ENCODE results near the gene CPEB2.

The CPEB2 gene

GRCh38 chr4:15003401-15003890, 1.2 kb downstream of the CPEB2 start:
- peak; percentile 55 for DNase-seq
- peak overlapping the region; percentile 89 to 98 for H3K4me3 Mint-ChIP-seq
- peak; percentile 24 to 26 for ATAC-seq (replicated peaks)
- no peaks in the 10 kb centered on the region for H3K27me3 Mint-ChIP-seq
- H3K36me3 Mint-ChIP-seq = peaks cover 7 to 9% of the 10 kb centered on the region in 2 donors
- H3K9me3 Mint-ChIP-seq = no peaks in the 10 kb centered on the region
- H3K27ac Mint-ChIP-seq = peak overlapping the region; percentile 93
- H3K4me1 Mint-ChIP-seq = peaks cover 7 to 13% of the 10 kb centered on the region in 2 donors

- Mint-ChIP-seq H3K36me3 (peaks cover 4 to 9% of the 10 kb centered on the region in 2 donors), H3K9me3 (no peaks in the 10 kb centered on the region), H3K27me3 (no peaks in the 10 kb centered on the region), H3K4me3 (peak overlapping the region; percentile 85 to 98), H3K27ac (peak overlapping the region; percentile 89), H3K4me1 (peaks cover 7 to 13% of the 10 kb centered on the region in 2 donors)
- DNase-seq = peak; percentile 38
- peak; percentile 3 to 6 for ATAC-seq (replicated peaks)
Observed at GRCh38 chr4:15003891-15004738, 1.8 kb downstream of the CPEB2 start.

- peak overlapping the region; percentile 85 to 98 for H3K4me3 Mint-ChIP-seq
- peaks cover 6 to 9% of the 10 kb centered on the region in 2 donors for H3K36me3 Mint-ChIP-seq
- ATAC-seq (replicated peaks) = no peak
- peak; percentile 21 for DNase-seq
- H3K27me3 Mint-ChIP-seq = no peaks in the 10 kb centered on the region
- H3K27ac Mint-ChIP-seq = peak overlapping the region; percentile 88
- H3K9me3 Mint-ChIP-seq = no peaks in the 10 kb centered on the region
- peaks cover 7 to 13% of the 10 kb centered on the region in 2 donors for H3K4me1 Mint-ChIP-seq
Observed at GRCh38 chr4:15004739-15005301, 2.5 kb downstream of the CPEB2 start.

DNA sequence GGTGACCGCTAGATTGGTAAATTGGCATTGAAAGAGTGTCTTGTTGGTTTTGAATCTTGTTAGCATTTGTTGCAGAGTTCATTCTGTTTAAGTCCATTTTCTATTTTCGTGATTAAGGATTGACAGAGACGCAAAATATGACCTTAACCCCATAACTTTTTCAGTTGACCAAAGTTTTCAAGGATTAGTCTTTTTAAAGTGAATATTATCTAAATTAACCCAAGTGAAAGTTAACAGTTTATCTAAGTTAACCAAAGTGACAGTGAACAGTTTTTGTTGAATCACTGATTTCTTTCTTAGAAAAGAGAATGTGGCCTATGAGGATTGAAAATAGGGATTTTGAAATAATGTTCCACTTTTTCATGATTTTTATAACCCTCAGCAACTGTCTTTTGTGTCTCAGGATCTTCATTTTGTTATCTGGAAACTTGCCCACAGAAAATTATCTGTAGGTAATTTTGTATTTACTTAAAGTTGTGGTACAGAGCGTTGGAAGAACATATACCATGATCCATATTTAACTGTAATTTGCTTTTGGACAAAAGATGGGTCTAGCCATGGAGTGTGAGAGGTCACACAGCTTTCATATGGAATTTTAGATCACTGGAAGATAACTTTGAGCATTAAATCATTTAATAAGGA, 3.3 kb downstream of the CPEB2 start:
- H3K9me3 Mint-ChIP-seq = no peaks in the 10 kb centered on the region
- H3K27me3 Mint-ChIP-seq = no peaks in the 10 kb centered on the region
- DNase-seq = no peak
- peak overlapping the region; percentile 88 for H3K27ac Mint-ChIP-seq
- ATAC-seq (replicated peaks) = no peak
- peak overlapping the region; percentile 85 to 98 for H3K4me3 Mint-ChIP-seq
- peaks cover 9 to 11% of the 10 kb centered on the region in 2 donors for H3K36me3 Mint-ChIP-seq
- H3K4me1 Mint-ChIP-seq = peaks cover 7 to 13% of the 10 kb centered on the region in 2 donors

DNA sequence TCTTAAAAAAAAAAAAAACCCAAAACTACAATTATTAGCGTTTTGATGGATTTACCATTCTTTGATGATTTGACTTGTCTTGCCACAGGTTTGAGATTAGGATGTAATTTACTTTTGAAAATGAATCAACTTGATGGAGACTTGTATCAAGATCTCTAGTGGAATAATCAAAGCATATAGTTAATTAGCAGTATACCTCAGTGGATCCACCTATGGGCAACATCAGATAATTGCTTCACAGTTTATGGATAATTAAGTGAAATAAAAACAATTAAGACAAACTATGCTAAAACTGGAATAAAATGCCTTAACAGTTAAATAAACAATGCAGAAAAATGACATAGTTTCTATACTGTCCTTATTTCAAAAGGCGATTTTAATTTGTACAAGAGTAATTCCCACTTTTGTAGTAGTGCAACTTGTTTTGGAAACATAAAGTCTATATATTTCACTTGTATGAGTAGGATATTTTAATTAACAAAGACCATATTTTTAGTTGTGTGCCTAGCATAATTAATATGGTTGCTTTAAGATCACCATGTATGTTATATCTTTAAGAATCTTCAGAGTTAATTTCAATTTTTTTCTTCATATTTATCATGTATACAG, 4.2 kb downstream of the CPEB2 start:
- H3K4me3 Mint-ChIP-seq = peak overlapping the region; percentile 28 to 36
- DNase-seq = no peak
- H3K4me1 Mint-ChIP-seq = peaks cover 6 to 13% of the 10 kb centered on the region in 2 donors
- H3K27me3 Mint-ChIP-seq = no peaks in the 10 kb centered on the region
- H3K36me3 Mint-ChIP-seq = peaks cover 9 to 11% of the 10 kb centered on the region in 2 donors
- no peak overlapping the region for H3K27ac Mint-ChIP-seq
- H3K9me3 Mint-ChIP-seq = no peaks in the 10 kb centered on the region
- no peak for ATAC-seq (replicated peaks)

GRCh38 chr4:15007201-15007600, 4.9 kb downstream of the CPEB2 start:
- Mint-ChIP-seq H3K27ac (no peak overlapping the region), H3K27me3 (no peaks in the 10 kb centered on the region), H3K4me1 (peaks cover 6 to 13% of the 10 kb centered on the region in 2 donors), H3K36me3 (peaks cover 11 to 12% of the 10 kb centered on the region in 2 donors), H3K4me3 (no peak overlapping the region), H3K9me3 (no peaks in the 10 kb centered on the region)
- ATAC-seq (replicated peaks) = no peak
- DNase-seq = no peak

DNA sequence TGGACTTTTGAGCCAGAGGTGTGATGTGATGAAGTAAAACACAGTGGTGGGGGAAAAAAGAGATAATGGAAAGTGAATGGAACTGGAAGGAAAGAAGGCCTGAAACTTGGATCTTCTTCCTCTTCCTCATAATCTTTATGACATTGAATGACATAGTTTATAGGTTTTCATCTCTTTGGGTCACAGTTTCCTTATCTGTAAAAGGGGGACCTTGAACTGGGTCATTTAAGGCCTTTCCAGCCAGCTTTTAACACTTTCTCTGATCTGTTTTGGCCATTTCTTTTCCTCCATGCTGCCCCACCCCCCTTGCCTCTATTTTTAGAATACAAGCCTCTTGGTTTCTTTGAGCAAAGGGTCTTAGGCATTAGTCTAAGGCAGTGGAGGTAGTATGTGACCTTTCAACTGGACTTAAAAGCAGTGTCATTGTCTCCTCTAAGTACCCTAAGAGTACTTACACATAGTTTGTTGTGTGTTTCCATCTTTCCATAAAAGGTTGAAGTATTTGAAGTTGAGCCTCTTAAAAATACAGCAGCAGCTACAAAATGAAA, 7.8 kb downstream of the CPEB2 start:
- ATAC-seq (replicated peaks) = no peak

GRCh38 chr4:15011166-15011565, 8.9 kb downstream of the CPEB2 start:
- H3K4me1 Mint-ChIP-seq = peaks cover 3 to 6% of the 10 kb centered on the region in 2 donors

More for the DNA sequence above, 7.8 kb downstream of the CPEB2 start:
- Mint-ChIP-seq H3K27ac (no peak overlapping the region), H3K9me3 (no peaks in the 10 kb centered on the region), H3K36me3 (peaks cover 11 to 12% of the 10 kb centered on the region in 2 donors), H3K27me3 (no peaks in the 10 kb centered on the region), H3K4me1 (peaks cover 6 to 17% of the 10 kb centered on the region in 2 donors), H3K4me3 (no peak overlapping the region)
- no peak for DNase-seq

DNA sequence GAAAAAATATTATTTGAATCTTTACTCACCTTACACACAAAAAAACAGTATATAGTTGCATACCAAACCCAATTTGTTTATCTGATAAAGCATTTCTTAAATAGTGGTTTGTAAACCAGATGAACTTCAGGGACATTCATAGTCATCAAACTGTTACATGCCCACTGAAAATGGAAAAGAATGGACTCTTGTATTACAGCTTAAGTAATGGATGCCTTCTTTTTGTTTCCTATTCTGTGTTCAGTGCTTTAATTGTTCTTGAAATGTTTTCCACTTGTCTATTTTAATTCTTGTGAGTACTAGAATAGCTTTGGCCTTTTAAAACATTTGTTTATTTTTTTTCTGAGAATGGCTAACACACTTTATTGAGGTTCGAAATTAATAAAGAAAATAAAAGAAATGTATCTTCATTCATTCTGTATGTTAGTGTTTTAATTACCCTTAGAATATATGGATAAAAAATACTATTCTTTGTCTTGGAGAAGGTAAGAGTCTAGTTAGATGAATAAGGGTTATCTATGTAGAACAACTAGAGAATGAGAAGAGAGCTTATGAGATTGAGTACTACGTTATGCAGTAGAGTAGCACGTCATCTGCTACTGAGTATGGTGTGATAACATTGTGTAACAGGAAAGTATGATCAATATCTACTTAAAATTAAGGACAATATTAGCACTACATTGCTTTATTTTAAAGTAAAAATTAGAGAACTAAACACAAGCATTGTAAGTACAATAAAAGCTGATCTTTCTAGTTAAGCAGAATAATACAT, 9.9 kb downstream of the CPEB2 start:
- Mint-ChIP-seq H3K4me3 (no peak overlapping the region), H3K36me3 (peaks cover 11% of the 10 kb centered on the region in 2 donors), H3K9me3 (no peaks in the 10 kb centered on the region), H3K27ac (no peak overlapping the region), H3K4me1 (peaks cover 2 to 6% of the 10 kb centered on the region in 2 donors), H3K27me3 (no peaks in the 10 kb centered on the region)
- ATAC-seq (replicated peaks) (no peak), DNase-seq (no peak)

More at GRCh38 chr4:15011166-15011565, 8.9 kb downstream of the CPEB2 start:
- Mint-ChIP-seq H3K9me3 (no peaks in the 10 kb centered on the region), H3K4me3 (no peak overlapping the region), H3K27me3 (no peaks in the 10 kb centered on the region), H3K27ac (no peak overlapping the region), H3K36me3 (peaks cover 11 to 12% of the 10 kb centered on the region in 2 donors)
- DNase-seq (no peak), ATAC-seq (replicated peaks) (no peak)

DNA sequence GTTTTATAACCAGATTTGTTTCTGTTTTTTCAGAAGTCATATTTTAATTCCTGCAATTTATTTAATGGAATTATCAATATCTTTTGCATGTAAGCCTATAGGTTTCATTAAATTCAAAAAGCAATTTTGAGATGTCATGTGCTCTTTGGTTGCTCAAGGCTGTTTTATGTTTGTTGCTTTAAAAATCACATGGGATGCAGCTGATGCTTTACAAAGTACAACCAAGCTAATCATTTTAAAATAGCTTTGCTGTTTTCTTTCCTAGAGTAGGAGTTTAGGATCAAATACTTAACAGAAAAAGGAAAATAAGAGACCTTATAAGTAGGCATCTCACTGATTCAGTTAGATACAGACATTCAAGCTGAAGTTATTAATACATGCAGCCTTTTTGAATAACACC, 11.3 kb downstream of the CPEB2 start:
- no peak for DNase-seq
- Mint-ChIP-seq H3K9me3 (no peaks in the 10 kb centered on the region), H3K4me1 (peaks cover 0 to 6% of the 10 kb centered on the region in 2 donors), H3K4me3 (no peak overlapping the region), H3K27ac (no peak overlapping the region), H3K27me3 (no peaks in the 10 kb centered on the region), H3K36me3 (peaks cover 5 to 13% of the 10 kb centered on the region in 2 donors)
- no peak for ATAC-seq (replicated peaks)

GRCh38 chr4:15015170-15015569, 12.9 kb downstream of the CPEB2 start:
- ATAC-seq (replicated peaks) = no peak
- no peak overlapping the region for H3K27ac Mint-ChIP-seq
- H3K4me3 Mint-ChIP-seq = no peak overlapping the region
- H3K4me1 Mint-ChIP-seq = peaks cover 0 to 9% of the 10 kb centered on the region in 2 donors
- no peaks in the 10 kb centered on the region for H3K27me3 Mint-ChIP-seq
- H3K9me3 Mint-ChIP-seq = no peaks in the 10 kb centered on the region
- no peak for DNase-seq
- H3K36me3 Mint-ChIP-seq = peaks cover 17 to 18% of the 10 kb centered on the region in 2 donors

DNA sequence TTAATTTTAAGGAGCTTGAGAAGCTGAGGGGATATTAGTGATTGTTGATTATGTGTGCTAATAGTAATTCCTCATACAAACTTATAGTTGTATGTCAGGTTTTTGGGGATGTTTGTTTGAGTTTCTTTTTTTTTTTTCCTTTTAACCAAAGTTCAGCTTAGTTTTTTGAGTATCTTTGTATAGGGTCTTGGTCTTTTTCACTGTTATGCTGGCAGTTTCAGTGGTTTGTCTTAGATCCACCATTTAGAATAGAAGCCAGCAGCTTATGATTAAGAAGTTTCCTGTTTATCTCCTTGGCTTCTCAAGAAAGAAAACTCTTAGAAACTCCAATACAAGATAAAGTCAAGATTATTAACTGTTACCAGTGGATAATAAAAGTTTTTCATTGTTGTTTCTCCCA, 16.1 kb downstream of the CPEB2 start:
- no peaks in the 10 kb centered on the region for H3K9me3 Mint-ChIP-seq
- DNase-seq = no peak
- ATAC-seq (replicated peaks) = no peak
- no peak overlapping the region for H3K27ac Mint-ChIP-seq
- H3K27me3 Mint-ChIP-seq = no peaks in the 10 kb centered on the region
- H3K4me1 Mint-ChIP-seq = peaks cover 10 to 23% of the 10 kb centered on the region in 2 donors
- peaks cover 14 to 20% of the 10 kb centered on the region in 2 donors for H3K36me3 Mint-ChIP-seq
- H3K4me3 Mint-ChIP-seq = no peak overlapping the region
